GM13977 (cell line): ENCODE data around the gene NUFIP1.

Experiments
- DNase-seq: peaks from one replicate; pipeline ENCODE4 v3.0.0; 2012; ENCODE audit warnings: low spot score
- CTCF ChIP-seq: IDR thresholded peaks from 2 replicates; pipeline ENCODE4 v1.5.1; 2012; ENCODE audit warnings: mild to moderate bottlenecking, control low read depth; ENCODE audit not compliant: insufficient read depth; ENCODE audit errors: extremely low read depth, missing control alignments
- in situ Hi-C: fragments of 300-500 bp; cut with MboI; formaldehyde crosslinking; loops from one replicate; pipeline ENCODE4 v1.12.0; 2022; ENCODE audit warnings: low sequenced_read_pairs, low pct_unique_long_range_greater_than_20kb, mixed read lengths, inconsistent platforms; ENCODE audit not compliant: unreplicated experiment

NUFIP1 gene

GRCh38 chr13:44932171-44932849, 57.0 kb downstream of the NUFIP1 start:
- in situ Hi-C loops: no loop called here
- no peak for TF ChIP-seq CTCF
- no peak for DNase-seq

- no peak for DNase-seq
- TF ChIP-seq CTCF: no peak
- in situ Hi-C loops: no loop called here
These were observed 58.2 kb downstream of the NUFIP1 start for GRCh38 chr13:44930963-44931623.

DNA sequence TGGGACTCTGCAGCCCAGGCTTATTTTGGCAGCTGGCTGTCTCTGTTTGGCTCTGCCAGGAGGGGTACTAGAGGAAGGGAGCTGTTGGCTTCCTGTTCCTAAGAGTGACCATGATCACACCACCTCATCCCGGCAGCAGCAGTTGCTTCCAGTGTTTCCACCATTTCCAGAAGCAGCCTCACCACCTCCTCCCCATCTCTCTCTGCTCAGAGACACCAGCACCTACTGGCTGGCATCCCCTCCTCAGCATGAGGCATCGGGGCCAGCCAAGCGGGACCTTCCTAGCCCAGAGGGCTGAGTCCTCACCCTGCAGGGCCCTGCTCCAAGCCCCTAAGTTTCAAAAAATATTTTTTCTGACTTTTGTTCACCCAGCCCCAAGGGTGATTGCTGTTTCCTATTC, 59.0 kb downstream of the NUFIP1 start:
- DNase-seq: no peak
- in situ Hi-C loops: no loop called here
- no peak for TF ChIP-seq CTCF

DNA sequence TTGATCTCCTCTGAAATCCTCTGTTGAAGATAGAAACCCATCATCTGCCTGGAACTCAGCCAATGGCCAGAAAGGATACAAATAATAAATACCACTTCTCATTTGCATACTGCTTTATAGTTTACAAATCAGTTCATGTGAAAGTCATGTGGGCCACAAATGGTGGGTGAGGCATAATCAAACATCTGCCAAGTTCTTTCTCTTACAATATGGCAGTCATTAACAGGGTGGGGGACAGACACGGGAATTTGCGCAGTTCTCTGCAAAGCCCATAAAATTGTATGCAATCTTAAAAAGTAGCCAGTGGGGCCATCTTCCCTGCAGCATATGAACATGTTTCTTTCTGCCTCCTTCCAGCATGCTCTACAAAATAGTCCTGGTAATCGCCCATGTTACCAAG, 59.6 kb downstream of the NUFIP1 start:
- TF ChIP-seq CTCF: no peak
- in situ Hi-C loops: no loop called here
- no peak for DNase-seq

- TF ChIP-seq CTCF: no peak
- in situ Hi-C loops: no loop called here
- no peak for DNase-seq
These were observed 61.3 kb downstream of the NUFIP1 start for GRCh38 chr13:44927968-44928367.

GRCh38 chr13:44921931-44922758, 67.1 kb downstream of the NUFIP1 start:
- DNase-seq: no peak
- TF ChIP-seq CTCF: no peak

More at GRCh38 chr13:44921931-44922758, 67.1 kb downstream of the NUFIP1 start:
- in situ Hi-C loops: no loop called here
